Calu3 (cell line): ENCODE data around the gene NRN1L. TPM values are rescaled to one million over a fixed set of nuclear protein-coding genes. Genes with fewer than 3 reads are reported as not detected.

Experiments
- BruUV-seq: library from RNA; stranded (reverse); fragments of 400-500 nt; replicated peaks from 2 replicates; lab custom pipeline; 2021; lab: Mats Ljungman, UMichigan
- CTCF ChIA-PET: fragments of 300-600 bp; sonication (Branson Sonifier 250); formaldehyde crosslinking; loops from one replicate; lab custom pipeline; 2022; ENCODE audit warnings: antibody characterized with exemption; lab: Charles Lee
- DNase-seq: peaks from one replicate; pipeline ENCODE4 v3.0.0; 2022
- H3K27ac Mint-ChIP-seq: one replicate; pipeline ENCODE4 v1.8.0; 2022; ENCODE audit warnings: mixed read lengths; ENCODE audit not compliant: unreplicated experiment
- H3K27me3 Mint-ChIP-seq: one replicate; pipeline ENCODE4 v1.8.0; 2022; ENCODE audit warnings: mixed read lengths; ENCODE audit not compliant: unreplicated experiment
- H3K36me3 Mint-ChIP-seq: one replicate; pipeline ENCODE4 v1.8.0; 2022; ENCODE audit warnings: mild to moderate bottlenecking, moderate library complexity, mixed read lengths; ENCODE audit not compliant: insufficient read depth, unreplicated experiment
- H3K4me1 Mint-ChIP-seq: one replicate; pipeline ENCODE4 v1.8.0; 2022; ENCODE audit warnings: mild to moderate bottlenecking, low read depth, mixed read lengths; ENCODE audit not compliant: unreplicated experiment
- H3K4me3 Mint-ChIP-seq: one replicate; pipeline ENCODE4 v1.8.0; 2022; ENCODE audit warnings: mild to moderate bottlenecking, low read depth, moderate library complexity, mixed read lengths; ENCODE audit not compliant: unreplicated experiment
- H3K9me3 Mint-ChIP-seq: one replicate; pipeline ENCODE4 v1.8.0; 2022; ENCODE audit warnings: low read depth, mixed read lengths; ENCODE audit not compliant: unreplicated experiment
- CTCF ChIP-seq: fragments of 200-600 bp; IDR thresholded peaks from one replicate; pipeline ENCODE4 v1.8.0; 2022; ENCODE audit warnings: antibody characterized with exemption; ENCODE audit not compliant: unreplicated experiment
- intact Hi-C: fragments of 100-400 bp; cut with micrococcal nuclease; formaldehyde crosslinking; loops from one replicate; pipeline ENCODE4 v1.10.0; 2022; ENCODE audit not compliant: unreplicated experiment
- total RNA-seq: library from RNA; stranded (reverse); gene quantifications from 2 replicates; pipeline ENCODE4 v1.2.3, GENCODE V29; 2022

NRN1L gene
- total RNA-seq, 1 experiment from 2014 or later, result not detected

GRCh38 chr16:67845291-67846062 lies 39.2 kb upstream of the NRN1L start:
- TF ChIP-seq CTCF, result no peak
- Mint-ChIP-seq H3K27ac (peak overlapping the region; percentile 90), H3K4me1 (peaks cover 25% of the 10 kb centered on the region), H3K4me3 (peak overlapping the region; percentile 87), H3K27me3 (no peaks in the 10 kb centered on the region), H3K36me3 (peaks cover 68% of the 10 kb centered on the region), H3K9me3 (no peaks in the 10 kb centered on the region)
- BruUV-seq, result no TSS peak
- CTCF ChIA-PET, result interaction anchor here (0.6 to 1.6 kb wide), 3 partner anchors 11 to 93 kb away, joined by 3 to 6 read pairs (median 4); no protein-coding TSS in a partner anchor
- no peak for DNase-seq
- intact Hi-C loops, result no loop called here

GRCh38 chr16:67846063-67846319 lies 38.7 kb upstream of the NRN1L start:
- no peak for DNase-seq
- intact Hi-C loops, result no loop called here
- Mint-ChIP-seq H3K27me3 (no peaks in the 10 kb centered on the region), H3K4me1 (peaks cover 25% of the 10 kb centered on the region), H3K27ac (peak overlapping the region; percentile 90), H3K36me3 (peaks cover 71% of the 10 kb centered on the region), H3K4me3 (peak overlapping the region; percentile 87), H3K9me3 (no peaks in the 10 kb centered on the region)
- CTCF ChIA-PET, result interaction anchor here (0.6 to 1.6 kb wide), 4 partner anchors 12 to 92 kb away, joined by 4 to 6 read pairs (median 5); no protein-coding TSS in a partner anchor
- TF ChIP-seq CTCF, result no peak
- BruUV-seq, result TSS peak; percentile 65

GRCh38 chr16:67846320-67847063 lies 38.2 kb upstream of the NRN1L start, which contains the start of gene NUTF2:
NUTF2 (plus strand) TSS chr16:67846933; CDS start chr16:67865131, 18,198 bp downstream.
- no TSS peak for BruUV-seq
- CTCF ChIA-PET, result interaction anchor here (0.6 to 1.3 kb wide), 3 partner anchors 13 to 92 kb away, joined by 4 to 6 read pairs (median 4); no protein-coding TSS in a partner anchor
- intact Hi-C loops, result no loop called here
- H3K27me3 Mint-ChIP-seq, result no peaks in the 10 kb centered on the region
- peak; percentile 98 for DNase-seq
- peak within 1 kb of the TSS; percentile 87 for H3K4me3 Mint-ChIP-seq
- H3K36me3 Mint-ChIP-seq, result peaks cover 69% of the 10 kb centered on the region
- peaks cover 25% of the 10 kb centered on the region for H3K4me1 Mint-ChIP-seq
- no peak for TF ChIP-seq CTCF
- H3K9me3 Mint-ChIP-seq, result no peaks in the 10 kb centered on the region
- H3K27ac Mint-ChIP-seq, result peak within 1 kb of the TSS; percentile 90

- Mint-ChIP-seq H3K4me1 (peaks cover 25% of the 10 kb centered on the region), H3K36me3 (peaks cover 61% of the 10 kb centered on the region), H3K9me3 (no peaks in the 10 kb centered on the region), H3K27me3 (no peaks in the 10 kb centered on the region), H3K4me3 (peak within 1 kb of the TSS; percentile 87), H3K27ac (peak within 1 kb of the TSS; percentile 90)
- no TSS peak for BruUV-seq
- TF ChIP-seq CTCF, result no peak
- CTCF ChIA-PET, result interaction anchor here (0.6 to 1.5 kb wide), 4 partner anchors 11 to 161 kb away, joined by 3 to 6 read pairs (median 4); no protein-coding TSS in a partner anchor
- DNase-seq, result peak; percentile 47
- intact Hi-C loops, result no loop called here
These were observed 37.4 kb upstream of the NRN1L start, which contains the start of gene CENPT for GRCh38 chr16:67847064-67847861. CENPT (minus strand) TSS chr16:67847693; CDS start chr16:67833859, 13,834 bp downstream.
